Neural cell (in vitro differentiated cells): ENCODE measurements around the gene STMN3. TPM values are rescaled to one million over a fixed set of nuclear protein-coding genes. Genes with fewer than 3 reads are reported as not detected.

Experiments used
- H2AFZ ChIP-seq: fragments of 200-600, 300-800 bp; sonication (generic), shearing (Covaris generic); 2 replicates; pipeline ENCODE4 v1.6.0; 2014; ENCODE audit warnings: low read depth, mild to moderate bottlenecking, antibody characterized with exemption, low read length, moderate library complexity
- H3F3A ChIP-seq: fragments of 200-600 bp; shearing (Covaris generic); 2 replicates; pipeline ENCODE4 v1.6.1; 2016; ENCODE audit warnings: mild to moderate bottlenecking, moderate library complexity, mixed read lengths, antibody characterized with exemption, low read length; ENCODE audit not compliant: insufficient read depth, poor library complexity, severe bottlenecking
- H3K27ac ChIP-seq: fragments of 200-600, 300-800 bp; sonication (generic), shearing (Covaris generic); 2 replicates; pipeline ENCODE4 v1.5.1; 2014; ENCODE audit warnings: mild to moderate bottlenecking, low read length, moderate library complexity
- H3K27me3 ChIP-seq: fragments of 300-800, 200-600 bp; sonication (generic), shearing (Covaris generic); 2 replicates; pipeline ENCODE4 v1.6.0; 2014; ENCODE audit warnings: mild to moderate bottlenecking, low read depth, low read length, moderate library complexity; ENCODE audit not compliant: insufficient read depth
- H3K36me3 ChIP-seq: fragments of 300-800, 200-600 bp; sonication (generic), shearing (Covaris generic); 2 replicates; pipeline ENCODE4 v1.5.1; 2014; ENCODE audit warnings: mild to moderate bottlenecking, antibody characterized with exemption, low read length, moderate library complexity; ENCODE audit not compliant: insufficient read depth
- H3K4me2 ChIP-seq: fragments of 300-800, 200-600 bp; sonication (generic), shearing (Covaris generic); 2 replicates; pipeline ENCODE4 v1.6.0; 2014; ENCODE audit warnings: mild to moderate bottlenecking, low read length
- H3K4me3 ChIP-seq: fragments of 300-800, 200-600 bp; sonication (generic), shearing (Covaris generic); 2 replicates; pipeline ENCODE4 v1.5.1; 2014; ENCODE audit warnings: mild to moderate bottlenecking, low read length, moderate library complexity
- H3K79me2 ChIP-seq: fragments of 200-600 bp; shearing (Covaris generic); replicated peaks from 2 replicates; pipeline ENCODE4 v1.6.0; 2014; ENCODE audit warnings: mild to moderate bottlenecking, low read length, moderate library complexity; ENCODE audit not compliant: insufficient read depth
- H3K9ac ChIP-seq: fragments of 300-800, 200-600 bp; sonication (generic), shearing (Covaris generic); 2 replicates; pipeline ENCODE4 v1.6.1; 2016; ENCODE audit warnings: mild to moderate bottlenecking, low read length, mixed read lengths
- H3K9me2 ChIP-seq: fragments of 200-600 bp; shearing (Covaris generic); 2 replicates; pipeline ENCODE4 v1.6.1; 2016; ENCODE audit warnings: mild to moderate bottlenecking, low read length, mixed read lengths; ENCODE audit not compliant: insufficient read depth
- H3K9me3 ChIP-seq: fragments of 200-600, 300-800 bp; sonication (generic), shearing (Covaris generic); 2 replicates; pipeline ENCODE4 v1.6.1; 2016; ENCODE audit warnings: mild to moderate bottlenecking, mixed run types, low read length, moderate library complexity, mixed read lengths
- H4K20me1 ChIP-seq: fragments of 200-600 bp; shearing (Covaris generic); 2 replicates; pipeline ENCODE4 v1.6.1; 2016; ENCODE audit warnings: mild to moderate bottlenecking, mixed run types; ENCODE audit not compliant: insufficient read depth
- CTCF ChIP-seq: fragments of 450-650 bp; IDR thresholded peaks from 2 replicates; pipeline ENCODE4 v1.5.1; 2014; ENCODE audit warnings: antibody characterized with exemption, mild to moderate bottlenecking, moderate library complexity; ENCODE audit not compliant: poor library complexity, severe bottlenecking
- EP300 ChIP-seq: fragments of 450-650 bp; conservative IDR thresholded peaks from 2 replicates; pipeline ENCODE4 v1.6.1; 2014; ENCODE audit warnings: antibody characterized with exemption, mild to moderate bottlenecking, moderate library complexity; ENCODE audit not compliant: poor library complexity, severe bottlenecking
- EZH2 ChIP-seq: fragments of 200-600, 300-800 bp; shearing (Covaris generic), sonication (generic); IDR thresholded peaks from 2 replicates; pipeline ENCODE4 v1.6.1; 2014; ENCODE audit warnings: antibody characterized with exemption, low read length, borderline replicate concordance, mild to moderate bottlenecking; ENCODE audit not compliant: insufficient read depth, poor library complexity, severe bottlenecking
- MXI1 ChIP-seq: fragments of 450-650 bp; conservative IDR thresholded peaks from 2 replicates; pipeline ENCODE4 v1.6.1; 2014; ENCODE audit warnings: antibody characterized with exemption, mild to moderate bottlenecking; ENCODE audit not compliant: poor library complexity, severe bottlenecking
- POLR2AphosphoS5 ChIP-seq: IDR thresholded peaks from 2 replicates; pipeline ENCODE4 v1.6.1; 2012
- RAD21 ChIP-seq: fragments of 450-650 bp; conservative IDR thresholded peaks from 2 replicates; pipeline ENCODE4 v1.6.1; 2014; ENCODE audit warnings: antibody characterized with exemption, mild to moderate bottlenecking, moderate library complexity
- REST ChIP-seq: IDR thresholded peaks from 2 replicates; pipeline ENCODE4 v1.6.1; 2012; ENCODE audit warnings: borderline replicate concordance
- SMC3 ChIP-seq: fragments of 450-650 bp; conservative IDR thresholded peaks from 2 replicates; pipeline ENCODE4 v1.6.1; 2014; ENCODE audit warnings: antibody characterized with exemption, mild to moderate bottlenecking, moderate library complexity; ENCODE audit not compliant: poor library complexity
- TAF1 ChIP-seq: IDR thresholded peaks from 2 replicates; pipeline ENCODE4 v1.6.1; 2012; ENCODE audit warnings: low read depth
- polyA plus RNA-seq: library from polyadenylated mRNA; depleted of rRNA; stranded (reverse); fragments of >200 nt; gene quantifications from 2 replicates; pipeline ENCODE4 v1.2.3, GENCODE V29; 2014

Gene STMN3
- polyA plus RNA-seq, 1 donor from 2014 or later = 268 TPM

- Histone ChIP-seq H3K4me3 (no peak overlapping the region), H3K36me3 (no peaks in the 10 kb centered on the region), H3K27ac (no peak overlapping the region), H3K79me2 (no peaks in the 10 kb centered on the region), H3K9me2 (no peaks in the 10 kb centered on the region), H3K27me3 (no peaks in the 10 kb centered on the region), H2AFZ (no peak overlapping the region), H3K9ac (no peak overlapping the region), H4K20me1 (no peaks in the 10 kb centered on the region), H3F3A (no peaks in the 10 kb centered on the region), H3K9me3 (no peaks in the 10 kb centered on the region), H3K4me2 (no peak overlapping the region)
- TF ChIP-seq CTCF = no peak
- TF ChIP-seq POLR2AphosphoS5 = no peak
- no peak for TF ChIP-seq EZH2
Measured at GRCh38 chr20:63667858-63668257, 14.6 kb upstream of the STMN3 start.

- Histone ChIP-seq H3K79me2 (no peaks in the 10 kb centered on the region), H3K27me3 (no peaks in the 10 kb centered on the region), H3K4me2 (no peak overlapping the region), H3F3A (no peaks in the 10 kb centered on the region), H2AFZ (no peak overlapping the region), H3K9me3 (no peaks in the 10 kb centered on the region), H3K9ac (no peak overlapping the region), H3K36me3 (no peaks in the 10 kb centered on the region), H3K4me3 (no peak overlapping the region), H3K27ac (no peak overlapping the region), H3K9me2 (no peaks in the 10 kb centered on the region), H4K20me1 (no peaks in the 10 kb centered on the region)
- TF ChIP-seq REST (no peak), TAF1 (no peak), POLR2AphosphoS5 (no peak), CTCF (no peak), MXI1 (no peak), RAD21 (no peak), EP300 (no peak), EZH2 (no peak), SMC3 (no peak)
Measured at GRCh38 chr20:63665708-63666107, 12.5 kb upstream of the STMN3 start.
